ENCODE data around the gene ZDHHC1. TPM values are rescaled to one million over a fixed set of nuclear protein-coding genes. Genes with fewer than 3 reads are reported as not detected.

ZDHHC1 gene
- total and polyA plus RNA-seq, 2 of the 13 experiments (the other 11 are each of a cell fraction or from before 2014, with no cell fraction given), result 0.51 to 1.1 TPM

DNA sequence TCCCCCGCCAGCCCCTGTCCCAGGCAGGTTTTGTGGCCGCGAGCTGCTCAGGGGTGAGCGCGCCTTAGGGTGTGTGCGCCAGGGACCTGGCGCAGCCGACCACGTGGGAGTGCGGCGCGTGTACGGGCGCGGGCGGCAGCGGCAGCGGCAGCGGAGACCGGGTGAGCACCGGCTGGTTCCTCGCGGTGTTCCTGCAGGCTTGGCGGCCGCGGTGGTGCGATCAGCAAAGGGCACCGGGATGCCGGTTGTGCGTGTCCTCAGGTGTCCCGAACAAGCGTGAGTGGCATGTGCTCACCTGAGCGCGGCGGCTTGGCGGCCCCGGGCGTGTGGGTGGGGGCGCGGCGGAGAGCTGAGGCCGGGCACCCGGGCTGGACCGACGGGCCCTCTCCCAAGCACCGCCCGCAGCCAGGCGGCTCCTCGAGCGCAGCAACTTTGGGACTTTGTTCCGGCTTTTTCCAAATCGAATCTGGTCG, 14.3 kb upstream of the ZDHHC1 start (continued):
- TF ChIP-seq, protein P1, sequence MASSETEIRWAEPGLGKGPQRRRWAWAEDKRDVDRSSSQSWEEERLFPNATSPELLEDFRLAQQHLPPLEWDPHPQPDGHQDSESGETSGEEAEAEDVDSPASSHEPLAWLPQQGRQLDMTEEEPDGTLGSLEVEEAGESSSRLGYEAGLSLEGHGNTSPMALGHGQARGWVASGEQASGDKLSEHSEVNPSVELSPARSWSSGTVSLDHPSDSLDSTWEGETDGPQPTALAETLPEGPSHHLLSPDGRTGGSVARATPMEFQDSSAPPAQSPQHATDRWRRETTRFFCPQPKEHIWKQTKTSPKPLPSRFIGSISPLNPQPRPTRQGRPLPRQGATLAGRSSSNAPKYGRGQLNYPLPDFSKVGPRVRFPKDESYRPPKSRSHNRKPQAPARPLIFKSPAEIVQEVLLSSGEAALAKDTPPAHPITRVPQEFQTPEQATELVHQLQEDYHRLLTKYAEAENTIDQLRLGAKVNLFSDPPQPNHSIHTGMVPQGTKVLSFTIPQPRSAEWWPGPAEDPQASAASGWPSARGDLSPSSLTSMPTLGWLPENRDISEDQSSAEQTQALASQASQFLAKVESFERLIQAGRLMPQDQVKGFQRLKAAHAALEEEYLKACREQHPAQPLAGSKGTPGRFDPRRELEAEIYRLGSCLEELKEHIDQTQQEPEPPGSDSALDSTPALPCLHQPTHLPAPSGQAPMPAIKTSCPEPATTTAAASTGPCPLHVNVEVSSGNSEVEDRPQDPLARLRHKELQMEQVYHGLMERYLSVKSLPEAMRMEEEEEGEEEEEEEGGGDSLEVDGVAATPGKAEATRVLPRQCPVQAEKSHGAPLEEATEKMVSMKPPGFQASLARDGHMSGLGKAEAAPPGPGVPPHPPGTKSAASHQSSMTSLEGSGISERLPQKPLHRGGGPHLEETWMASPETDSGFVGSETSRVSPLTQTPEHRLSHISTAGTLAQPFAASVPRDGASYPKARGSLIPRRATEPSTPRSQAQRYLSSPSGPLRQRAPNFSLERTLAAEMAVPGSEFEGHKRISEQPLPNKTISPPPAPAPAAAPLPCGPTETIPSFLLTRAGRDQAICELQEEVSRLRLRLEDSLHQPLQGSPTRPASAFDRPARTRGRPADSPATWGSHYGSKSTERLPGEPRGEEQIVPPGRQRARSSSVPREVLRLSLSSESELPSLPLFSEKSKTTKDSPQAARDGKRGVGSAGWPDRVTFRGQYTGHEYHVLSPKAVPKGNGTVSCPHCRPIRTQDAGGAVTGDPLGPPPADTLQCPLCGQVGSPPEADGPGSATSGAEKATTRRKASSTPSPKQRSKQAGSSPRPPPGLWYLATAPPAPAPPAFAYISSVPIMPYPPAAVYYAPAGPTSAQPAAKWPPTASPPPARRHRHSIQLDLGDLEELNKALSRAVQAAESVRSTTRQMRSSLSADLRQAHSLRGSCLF (CRISPR knock-in tag; IDR thresholded peaks at IDR 0.05; ENCODE audit: borderline replicate concordance), result no peak
- TF ChIP-seq ZNF44 (CRISPR knock-in tag; IDR thresholded peaks at IDR 0.05), result peak; percentile 90; the same call in 1 of the 2 replicates
- no peak for TF ChIP-seq PRPF4 (IDR thresholded peaks at IDR 0.05; ENCODE audit: low read depth, low read length, poor library complexity, severe bottlenecking)
- peak; percentile 90; the same call in 1 of the 2 replicates for TF ChIP-seq PAWR (CRISPR knock-in tag; IDR thresholded peaks at IDR 0.05; ENCODE audit: borderline replicate concordance)
- TF ChIP-seq SMAD3 (CRISPR knock-in tag; IDR thresholded peaks at IDR 0.05), result no peak
- TF ChIP-seq BHLHE40 (IDR thresholded peaks at IDR 0.05; ENCODE audit: low read length), result peak; percentile 39; the same call in 1 of the 2 replicates
- TF ChIP-seq, protein P2, sequence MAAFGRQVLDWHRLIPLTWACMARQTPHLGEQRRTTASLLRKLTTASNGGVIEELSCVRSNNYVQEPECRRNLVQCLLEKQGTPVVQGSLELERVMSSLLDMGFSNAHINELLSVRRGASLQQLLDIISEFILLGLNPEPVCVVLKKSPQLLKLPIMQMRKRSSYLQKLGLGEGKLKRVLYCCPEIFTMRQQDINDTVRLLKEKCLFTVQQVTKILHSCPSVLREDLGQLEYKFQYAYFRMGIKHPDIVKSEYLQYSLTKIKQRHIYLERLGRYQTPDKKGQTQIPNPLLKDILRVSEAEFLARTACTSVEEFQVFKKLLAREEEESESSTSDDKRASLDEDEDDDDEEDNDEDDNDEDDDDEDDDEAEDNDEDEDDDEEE (CRISPR knock-in tag; IDR thresholded peaks at IDR 0.05), result peak; percentile 98
- TF ChIP-seq MAFF (IDR thresholded peaks at IDR 0.05; ENCODE audit: low read depth, low read length), result no peak
- no peak for TF ChIP-seq NFATC3 (CRISPR knock-in tag; IDR thresholded peaks at IDR 0.05)
- no peak for TF ChIP-seq RORA (CRISPR knock-in tag; IDR thresholded peaks at IDR 0.05)
- TF ChIP-seq, protein P3, sequence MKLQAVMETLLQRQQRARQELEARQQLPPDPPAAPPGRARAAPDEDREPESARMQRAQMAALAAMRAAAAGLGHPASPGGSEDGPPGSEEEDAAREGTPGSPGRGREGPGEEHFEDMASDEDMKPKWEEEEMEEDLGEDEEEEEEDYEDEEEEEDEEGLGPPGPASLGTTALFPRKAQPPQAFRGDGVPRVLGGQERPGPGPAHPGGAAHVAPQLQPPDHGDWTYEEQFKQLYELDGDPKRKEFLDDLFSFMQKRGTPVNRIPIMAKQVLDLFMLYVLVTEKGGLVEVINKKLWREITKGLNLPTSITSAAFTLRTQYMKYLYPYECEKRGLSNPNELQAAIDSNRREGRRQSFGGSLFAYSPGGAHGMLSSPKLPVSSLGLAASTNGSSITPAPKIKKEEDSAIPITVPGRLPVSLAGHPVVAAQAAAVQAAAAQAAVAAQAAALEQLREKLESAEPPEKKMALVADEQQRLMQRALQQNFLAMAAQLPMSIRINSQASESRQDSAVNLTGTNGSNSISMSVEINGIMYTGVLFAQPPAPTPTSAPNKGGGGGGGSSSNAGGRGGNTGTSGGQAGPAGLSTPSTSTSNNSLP (IDR thresholded peaks at IDR 0.05; ENCODE audit: low read depth, low read length), result no peak
- TF ChIP-seq SMARCC2 (IDR thresholded peaks at IDR 0.05), result no peak
- TF ChIP-seq ZNF777 (CRISPR knock-in tag; IDR thresholded peaks at IDR 0.05), result peak; percentile 90
- TF ChIP-seq ZSCAN25 (CRISPR knock-in tag; IDR thresholded peaks at IDR 0.05), result peak; percentile 55
- TF ChIP-seq, protein P4, sequence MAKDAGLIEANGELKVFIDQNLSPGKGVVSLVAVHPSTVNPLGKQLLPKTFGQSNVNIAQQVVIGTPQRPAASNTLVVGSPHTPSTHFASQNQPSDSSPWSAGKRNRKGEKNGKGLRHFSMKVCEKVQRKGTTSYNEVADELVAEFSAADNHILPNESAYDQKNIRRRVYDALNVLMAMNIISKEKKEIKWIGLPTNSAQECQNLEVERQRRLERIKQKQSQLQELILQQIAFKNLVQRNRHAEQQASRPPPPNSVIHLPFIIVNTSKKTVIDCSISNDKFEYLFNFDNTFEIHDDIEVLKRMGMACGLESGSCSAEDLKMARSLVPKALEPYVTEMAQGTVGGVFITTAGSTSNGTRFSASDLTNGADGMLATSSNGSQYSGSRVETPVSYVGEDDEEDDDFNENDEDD (CRISPR knock-in tag; IDR thresholded peaks at IDR 0.05; ENCODE audit: borderline replicate concordance), result peak; percentile 76
- TF ChIP-seq HOXA7 (CRISPR knock-in tag; IDR thresholded peaks at IDR 0.05), result no peak
- peak; percentile 24; the same call in 1 of the 2 replicates for TF ChIP-seq DR1 (CRISPR knock-in tag; IDR thresholded peaks at IDR 0.05)
- 0 out of 2 replicates have a peak, but pooled peaks have one; percentile 8 for TF ChIP-seq ZNF629 (CRISPR knock-in tag; conservative IDR thresholded peaks at IDR 0.05)
- peak; percentile 90 for TF ChIP-seq ZNF83 (CRISPR knock-in tag; IDR thresholded peaks at IDR 0.05; ENCODE audit: borderline replicate concordance)
- no peak for TF ChIP-seq ELF4 (CRISPR knock-in tag; IDR thresholded peaks at IDR 0.05; ENCODE audit: borderline replicate concordance)
- TF ChIP-seq, protein P5, sequence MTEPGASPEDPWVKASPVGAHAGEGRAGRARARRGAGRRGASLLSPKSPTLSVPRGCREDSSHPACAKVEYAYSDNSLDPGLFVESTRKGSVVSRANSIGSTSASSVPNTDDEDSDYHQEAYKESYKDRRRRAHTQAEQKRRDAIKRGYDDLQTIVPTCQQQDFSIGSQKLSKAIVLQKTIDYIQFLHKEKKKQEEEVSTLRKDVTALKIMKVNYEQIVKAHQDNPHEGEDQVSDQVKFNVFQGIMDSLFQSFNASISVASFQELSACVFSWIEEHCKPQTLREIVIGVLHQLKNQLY (CRISPR knock-in tag; IDR thresholded peaks at IDR 0.05), result no peak
- TF ChIP-seq FOXO1 (CRISPR knock-in tag; IDR thresholded peaks at IDR 0.05), result no peak

Measured in HepG2 (cell line).